HFFc6 (cell line): Measurements from ENCODE around the gene TFEC. TPM values are rescaled to one million over a fixed set of nuclear protein-coding genes. Genes with fewer than 3 reads are reported as not detected.

Source experiments
- DNase-seq: peaks from one replicate; pipeline ENCODE4 v3.0.0-alpha.2; 2018
- H3K27ac Mint-ChIP-seq: 2 replicates; pipeline ENCODE4 v1.8.0; 2020; ENCODE audit warnings: mild to moderate bottlenecking, mixed read lengths
- H3K27me3 Mint-ChIP-seq: 2 replicates; pipeline ENCODE4 v1.8.0; 2021; ENCODE audit warnings: mild to moderate bottlenecking, moderate library complexity, mixed read lengths; ENCODE audit not compliant: insufficient read depth
- H3K36me3 Mint-ChIP-seq: 2 replicates; pipeline ENCODE4 v1.8.0; 2021; ENCODE audit warnings: low read depth, mixed read lengths
- H3K4me1 Mint-ChIP-seq: 2 replicates; pipeline ENCODE4 v1.8.0; 2020; ENCODE audit warnings: low read depth, mixed read lengths
- H3K4me3 Mint-ChIP-seq: 2 replicates; pipeline ENCODE4 v1.8.0; 2020; ENCODE audit warnings: mild to moderate bottlenecking, moderate library complexity, mixed read lengths
- H3K9me3 Mint-ChIP-seq: 2 replicates; pipeline ENCODE4 v1.8.0; 2020; ENCODE audit warnings: mild to moderate bottlenecking, mixed read lengths
- total RNA-seq, 6 experiments: library from RNA; stranded (reverse); fragmentation: NEBNext Ultra II Directional; extraction: Animal tissue kit (Norgen Biotek cat#: 25700); gene quantifications; 2 replicates in 1 of 6; 3 replicates in 5 of 6; pipeline ENCODE4 v1.2.3, GENCODE V29; 2021
- TF ChIP-seq, protein P1 (sequence below): fragments of 200-600 bp; sonication (generic); IDR thresholded peaks from 2 replicates; pipeline ENCODE4 v1.5.0; 2021; ENCODE audit warnings: antibody characterized with exemption, mild to moderate bottlenecking

The TFEC gene
- total RNA-seq, 6 experiments from 2014 or later, result 0.11 to 0.23 (median 0.17) TPM; not detected in 2

GRCh38 chr7:116032886-116033285 is 2.3 kb upstream of the TFEC start:
- TF ChIP-seq, protein P1, sequence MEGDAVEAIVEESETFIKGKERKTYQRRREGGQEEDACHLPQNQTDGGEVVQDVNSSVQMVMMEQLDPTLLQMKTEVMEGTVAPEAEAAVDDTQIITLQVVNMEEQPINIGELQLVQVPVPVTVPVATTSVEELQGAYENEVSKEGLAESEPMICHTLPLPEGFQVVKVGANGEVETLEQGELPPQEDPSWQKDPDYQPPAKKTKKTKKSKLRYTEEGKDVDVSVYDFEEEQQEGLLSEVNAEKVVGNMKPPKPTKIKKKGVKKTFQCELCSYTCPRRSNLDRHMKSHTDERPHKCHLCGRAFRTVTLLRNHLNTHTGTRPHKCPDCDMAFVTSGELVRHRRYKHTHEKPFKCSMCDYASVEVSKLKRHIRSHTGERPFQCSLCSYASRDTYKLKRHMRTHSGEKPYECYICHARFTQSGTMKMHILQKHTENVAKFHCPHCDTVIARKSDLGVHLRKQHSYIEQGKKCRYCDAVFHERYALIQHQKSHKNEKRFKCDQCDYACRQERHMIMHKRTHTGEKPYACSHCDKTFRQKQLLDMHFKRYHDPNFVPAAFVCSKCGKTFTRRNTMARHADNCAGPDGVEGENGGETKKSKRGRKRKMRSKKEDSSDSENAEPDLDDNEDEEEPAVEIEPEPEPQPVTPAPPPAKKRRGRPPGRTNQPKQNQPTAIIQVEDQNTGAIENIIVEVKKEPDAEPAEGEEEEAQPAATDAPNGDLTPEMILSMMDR, result no peak
- no peak overlapping the region for H3K27ac Mint-ChIP-seq
- no peaks in the 10 kb centered on the region for H3K9me3 Mint-ChIP-seq
- DNase-seq, result no peak
- H3K4me3 Mint-ChIP-seq, result no peak overlapping the region
- H3K27me3 Mint-ChIP-seq, result no peaks in the 10 kb centered on the region
- no peaks in the 10 kb centered on the region for H3K36me3 Mint-ChIP-seq
- H3K4me1 Mint-ChIP-seq, result peaks cover 11% of the 10 kb centered on the region

GRCh38 chr7:116028787-116029186 is 1.8 kb downstream of the TFEC start:
- peaks cover 20% of the 10 kb centered on the region for H3K4me1 Mint-ChIP-seq
- H3K36me3 Mint-ChIP-seq, result no peaks in the 10 kb centered on the region
- no peak for DNase-seq
- no peaks in the 10 kb centered on the region for H3K9me3 Mint-ChIP-seq
- no peaks in the 10 kb centered on the region for H3K27me3 Mint-ChIP-seq
- TF ChIP-seq, protein P1, result no peak
- no peak overlapping the region for H3K4me3 Mint-ChIP-seq
- H3K27ac Mint-ChIP-seq, result no peak overlapping the region

GRCh38 chr7:116027786-116028185 is 2.8 kb downstream of the TFEC start:
- no peak overlapping the region for H3K27ac Mint-ChIP-seq
- H3K4me1 Mint-ChIP-seq, result peaks cover 20% of the 10 kb centered on the region
- no peaks in the 10 kb centered on the region for H3K36me3 Mint-ChIP-seq
- no peaks in the 10 kb centered on the region for H3K27me3 Mint-ChIP-seq
- TF ChIP-seq, protein P1, result no peak
- H3K4me3 Mint-ChIP-seq, result no peak overlapping the region
- no peak for DNase-seq
- H3K9me3 Mint-ChIP-seq, result no peaks in the 10 kb centered on the region

DNA sequence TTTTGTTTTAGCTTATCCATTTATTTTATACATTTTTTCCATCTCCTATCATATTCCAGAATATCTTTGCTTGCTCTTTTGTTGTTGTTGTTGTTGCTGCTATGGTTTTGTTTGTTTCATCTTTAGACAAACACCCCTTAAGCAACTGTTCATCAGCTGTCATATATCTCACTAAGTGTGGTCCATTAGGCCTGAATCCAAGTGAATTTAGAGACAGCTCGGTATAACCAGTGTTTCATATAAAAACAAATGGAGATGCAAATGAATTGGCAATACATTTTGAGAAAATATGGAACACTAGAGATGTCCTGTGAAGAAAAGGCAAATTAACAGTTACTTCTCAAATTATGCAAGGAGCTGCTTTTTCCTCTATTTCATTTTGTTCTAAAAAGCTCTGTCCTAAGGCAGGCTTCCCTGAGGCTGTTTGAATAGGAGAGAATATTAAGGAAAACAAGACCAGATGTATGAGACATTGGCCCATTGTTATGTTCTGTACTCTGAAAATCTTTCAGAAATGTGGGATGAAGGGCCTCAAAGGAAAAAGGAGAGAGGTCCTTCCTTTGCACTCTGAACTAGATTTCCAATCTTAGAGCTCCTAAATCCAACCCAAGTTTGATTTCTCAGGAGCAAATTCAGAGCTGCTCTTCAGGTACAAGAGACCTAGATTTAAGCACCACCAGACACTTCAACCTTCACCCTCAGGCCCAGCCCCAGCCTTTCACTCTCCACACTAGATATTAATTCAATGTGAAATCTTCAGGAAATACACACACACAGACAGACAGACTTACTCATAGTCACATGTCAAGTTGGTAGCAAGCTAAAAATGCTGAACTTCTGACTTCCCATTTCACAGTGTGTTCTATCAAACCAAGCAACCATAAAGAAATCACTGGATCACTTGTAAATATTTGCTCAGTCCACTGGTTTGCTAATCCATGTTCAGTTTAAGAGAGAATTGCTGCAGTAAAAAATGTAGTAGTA is 5.4 kb downstream of the TFEC start:
- Mint-ChIP-seq H3K27me3 (no peaks in the 10 kb centered on the region), H3K27ac (no peak overlapping the region), H3K4me1 (peaks cover 9% of the 10 kb centered on the region; the same call in 1 of the 2 replicates), H3K36me3 (no peaks in the 10 kb centered on the region), H3K9me3 (no peaks in the 10 kb centered on the region), H3K4me3 (no peak overlapping the region)
- no peak for DNase-seq
- TF ChIP-seq, protein P1, result no peak

- H3K36me3 Mint-ChIP-seq, result no peaks in the 10 kb centered on the region
- DNase-seq, result no peak
- TF ChIP-seq, protein P1, result no peak
- H3K27me3 Mint-ChIP-seq, result no peaks in the 10 kb centered on the region
- no peaks in the 10 kb centered on the region for H3K9me3 Mint-ChIP-seq
- peaks cover 9% of the 10 kb centered on the region; the same call in 1 of the 2 replicates for H3K4me1 Mint-ChIP-seq
- H3K27ac Mint-ChIP-seq, result no peak overlapping the region
- no peak overlapping the region for H3K4me3 Mint-ChIP-seq
Observed at GRCh38 chr7:116021237-116021636, 9.3 kb downstream of the TFEC start.
